GM18505 (cell line): ENCODE results near the gene MEIOB.

Source experiments
- ATAC-seq: cut with Tn5 transposase; IDR thresholded peaks from one replicate; pipeline ENCODE4 v1.9.1; 2021; ENCODE audit not compliant: unreplicated experiment
- POLR2A ChIP-seq: IDR thresholded peaks from 4 replicates; pipeline ENCODE4 v1.6.1; 2011; ENCODE audit warnings: borderline replicate concordance; ENCODE audit not compliant: insufficient read depth, insufficient read length; ENCODE audit errors: extremely low read depth

MEIOB gene

DNA sequence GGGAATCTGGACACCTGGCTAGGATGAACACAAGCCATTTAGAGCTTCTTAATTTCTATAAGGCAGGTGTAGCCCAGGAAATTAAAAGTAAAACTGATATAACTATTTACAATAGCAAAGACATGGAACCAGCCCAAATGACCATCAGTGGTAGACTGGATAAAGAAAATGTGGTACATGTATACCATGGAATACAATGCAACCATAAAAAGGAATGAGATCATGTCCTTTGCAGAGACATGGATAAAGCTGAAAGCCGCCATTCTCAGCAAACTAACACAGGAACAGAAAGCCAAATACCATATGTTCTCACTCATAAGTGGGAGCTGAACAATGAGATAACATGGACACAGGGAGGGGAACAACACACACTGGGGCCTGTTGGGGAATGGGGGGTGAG lies 25.5 kb downstream of the MEIOB start:
- ATAC-seq, result no peak
- TF ChIP-seq POLR2A, result no peak

- no peak for ATAC-seq
- no peak for TF ChIP-seq POLR2A
These were observed 26.0 kb downstream of the MEIOB start for GRCh38 chr16:1845985-1846384.

- no peak for TF ChIP-seq POLR2A
- no peak for ATAC-seq
These were observed 32.4 kb downstream of the MEIOB start for GRCh38 chr16:1839554-1839953.

- no peak for ATAC-seq
- no peak for TF ChIP-seq POLR2A
These were observed 37.9 kb downstream of the MEIOB start for GRCh38 chr16:1834096-1834495.

GRCh38 chr16:1832838-1833454 lies 39.0 kb downstream of the MEIOB start:
- ATAC-seq, result no peak
- no peak for TF ChIP-seq POLR2A

GRCh38 chr16:1831186-1832075 lies 40.5 kb downstream of the MEIOB start:
- no peak for TF ChIP-seq POLR2A
- no peak for ATAC-seq

- no peak for ATAC-seq
These were observed 41.8 kb downstream of the MEIOB start for GRCh38 chr16:1830213-1830612.

GRCh38 chr16:1828645-1829410 lies 43.1 kb downstream of the MEIOB start:
- no peak for ATAC-seq
- TF ChIP-seq POLR2A, result no peak

More at GRCh38 chr16:1830213-1830612, 41.8 kb downstream of the MEIOB start:
- TF ChIP-seq POLR2A, result no peak

DNA sequence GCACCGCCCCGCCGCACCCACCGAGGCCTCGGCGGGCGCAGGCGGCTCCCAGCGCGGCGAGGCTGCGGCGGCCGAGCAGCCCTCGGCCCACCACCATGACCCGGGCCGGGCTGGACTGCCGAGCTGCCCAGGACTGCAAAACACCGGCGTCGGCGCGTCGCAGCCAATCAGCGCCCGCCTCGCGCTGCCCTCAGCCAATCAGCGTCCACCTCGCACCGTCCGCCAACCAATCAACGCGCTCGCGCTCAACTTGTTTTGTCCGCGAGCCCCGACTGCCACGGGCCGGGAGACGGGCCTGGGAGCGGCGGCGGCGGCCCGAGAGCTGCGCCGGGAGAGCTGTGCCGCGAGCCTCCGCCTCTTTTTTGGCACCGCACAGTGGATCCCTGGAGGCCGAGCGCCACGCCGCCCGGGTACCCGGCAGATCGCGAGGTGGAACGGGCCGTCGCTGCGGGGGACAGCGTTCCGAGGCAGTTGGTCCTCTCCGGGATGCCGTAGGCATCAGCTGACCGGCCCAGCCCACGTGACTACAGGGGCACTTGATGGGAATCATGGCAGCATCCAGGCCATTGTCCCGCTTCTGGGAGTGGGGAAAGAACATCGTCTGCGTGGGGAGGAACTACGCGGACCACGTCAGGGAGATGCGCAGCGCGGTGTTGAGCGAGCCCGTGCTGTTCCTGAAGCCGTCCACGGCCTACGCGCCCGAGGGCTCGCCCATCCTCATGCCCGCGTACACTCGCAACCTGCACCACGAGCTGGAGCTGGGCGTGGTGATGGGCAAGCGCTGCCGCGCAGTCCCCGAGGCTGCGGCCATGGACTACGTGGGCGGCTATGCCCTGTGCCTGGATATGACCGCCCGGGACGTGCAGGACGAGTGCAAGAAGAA lies 45.0 kb downstream of the MEIOB start, which contains the start of the genes FAHD1 and HAGH:
Gene FAHD1 (plus strand): TSS at position 516 of the 883 bp plus-strand sequence. CDS start 33 bp downstream, at position 549.
Gene HAGH (minus strand): TSS at position 135 of the 883 bp plus-strand sequence. CDS start 38 bp downstream, at position 97.
- TF ChIP-seq POLR2A, result peak; percentile 76
- ATAC-seq, result peak; percentile 74

DNA sequence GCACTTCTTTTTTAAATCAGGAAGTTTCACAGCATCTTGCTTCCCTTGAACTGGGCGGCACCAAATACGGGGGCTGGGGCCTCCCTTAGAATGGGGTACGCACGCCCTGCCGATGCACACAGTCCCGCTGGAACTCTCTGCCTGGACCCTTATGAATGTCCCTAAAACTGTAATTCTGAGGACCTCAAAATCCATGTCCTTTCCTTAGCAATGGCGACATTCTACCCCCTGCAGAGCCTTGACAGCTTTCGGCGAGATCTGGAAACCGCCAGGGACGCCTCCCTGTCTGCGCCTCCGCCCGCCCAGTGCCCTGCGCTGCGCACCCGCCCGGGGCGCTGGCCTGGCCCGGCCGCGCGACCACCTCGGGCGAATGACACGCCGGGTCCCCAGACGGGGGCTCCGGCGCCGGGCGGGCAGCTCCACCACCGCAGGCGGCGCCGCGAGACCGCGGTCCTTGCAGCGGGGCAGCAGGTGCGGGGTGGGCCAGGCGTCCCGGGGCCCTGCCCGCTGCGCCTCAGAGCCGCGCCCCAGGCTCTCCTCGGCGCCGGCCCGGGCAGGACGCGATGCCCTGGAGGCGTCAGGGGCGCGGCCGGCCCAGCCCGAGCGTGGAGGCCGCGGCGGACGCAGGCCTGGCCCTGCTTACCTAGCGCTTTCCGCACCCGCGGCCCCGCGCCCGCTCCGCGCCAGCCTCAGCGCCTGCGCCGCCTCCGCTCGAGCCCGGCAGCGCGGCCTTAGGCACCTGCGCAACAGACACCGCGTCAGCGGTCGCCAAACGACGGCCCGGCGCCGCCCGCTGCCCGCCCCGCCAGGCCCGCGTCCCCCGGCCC lies 45.9 kb downstream of the MEIOB start:
- peak; percentile 46 for ATAC-seq
- no peak for TF ChIP-seq POLR2A

DNA sequence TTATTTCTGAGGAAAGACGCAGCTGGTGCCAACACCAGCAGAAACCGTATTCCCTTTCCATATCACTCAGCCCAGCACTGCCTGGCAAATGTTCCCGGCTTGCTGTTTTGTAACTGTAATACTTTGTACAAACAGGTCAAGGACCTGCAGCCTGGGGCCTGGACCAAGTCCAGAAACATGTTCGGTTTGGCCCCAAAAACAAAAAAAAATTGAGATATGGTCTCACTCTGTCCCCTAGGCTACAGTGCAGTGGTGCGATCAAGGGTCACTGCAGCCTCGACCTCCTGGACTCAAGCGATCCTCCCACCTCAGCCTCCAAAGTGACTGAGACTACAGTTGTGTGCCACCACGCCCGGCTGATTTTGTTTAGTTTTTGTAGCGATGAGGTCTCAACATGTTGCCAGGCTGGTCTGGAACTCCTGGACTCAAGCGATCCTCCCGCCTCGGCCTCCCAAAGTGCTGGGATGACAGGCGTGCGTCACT lies 46.5 kb downstream of the MEIOB start:
- ATAC-seq, result no peak

More for the DNA sequence above, 46.5 kb downstream of the MEIOB start:
- no peak for TF ChIP-seq POLR2A
